HCT116 (cell line): ENCODE measurements around the gene HMCN1.
A peak's percentile ranks its signal among the peaks of the same experiment; 100 is the strongest.

Experiments used
- CTCF ChIP-seq, 3 experiments: fragments of 200-600 bp in 1 of 3; sonication (generic) in 1 of 3; IDR thresholded peaks in 2 of 3; conservative IDR thresholded peaks in 1 of 3; 2 replicates each; pipeline ENCODE4 v1.5.1; 2012 to 2017; ENCODE audit warnings: low read depth in 2 of 3, low read length in 2 of 3, antibody characterized with exemption in 1 of 3, borderline replicate concordance in 1 of 3, control low read depth in 1 of 3, mild to moderate bottlenecking in 1 of 3, mixed read lengths in 1 of 3, mixed run types in 1 of 3, moderate library complexity in 1 of 3; ENCODE audit not compliant: insufficient read depth in 1 of 3
- EGR1 ChIP-seq: IDR thresholded peaks from 2 replicates; pipeline ENCODE4 v1.6.1; 2012; ENCODE audit warnings: low read depth
- EZH2 ChIP-seq: fragments of 200-600 bp; sonication (generic); IDR thresholded peaks from 2 replicates; pipeline ENCODE4 v1.6.1; 2017; ENCODE audit warnings: antibody characterized with exemption, mixed run types
- JUND ChIP-seq: IDR thresholded peaks from 2 replicates; pipeline ENCODE4 v1.6.1; 2012
- POLR2A ChIP-seq: IDR thresholded peaks from 2 replicates; pipeline ENCODE4 v1.7.0; 2011; ENCODE audit warnings: borderline replicate concordance; ENCODE audit not compliant: insufficient read depth, insufficient read length; ENCODE audit errors: extremely low read depth
- POLR2AphosphoS5 ChIP-seq: IDR thresholded peaks from 2 replicates; pipeline ENCODE4 v1.6.1; 2011; ENCODE audit warnings: mild to moderate bottlenecking, low read depth, low read length, moderate library complexity
- RAD21 ChIP-seq: IDR thresholded peaks from 2 replicates; pipeline ENCODE4 v1.6.1; 2012; ENCODE audit warnings: low read depth, mild to moderate bottlenecking
- TCF7L2 ChIP-seq: IDR thresholded peaks from 2 replicates; pipeline ENCODE4 v1.7.0; 2011; ENCODE audit warnings: borderline replicate concordance, inconsistent platforms; ENCODE audit not compliant: insufficient read depth, insufficient read length; ENCODE audit errors: extremely low read depth
- YY1 ChIP-seq: IDR thresholded peaks from 2 replicates; pipeline ENCODE4 v1.6.1; 2011; ENCODE audit warnings: low read length, low read depth, moderate library complexity, mild to moderate bottlenecking; ENCODE audit not compliant: insufficient replicate concordance; ENCODE audit errors: extremely low read depth
- ZFX ChIP-seq: fragments of 450-650 bp; IDR thresholded peaks from 2 replicates; pipeline ENCODE4 v1.6.1; 2017
- ZNF274 ChIP-seq: fragments of 200-500 bp; sonication (Bioruptor generic); IDR thresholded peaks from 2 replicates; pipeline ENCODE4 v1.6.1; 2014; ENCODE audit warnings: mild to moderate bottlenecking, low read depth, low read length, inconsistent platforms

GRCh38 chr1:186236921-186237320 lies 502.7 kb downstream of the HMCN1 start:
- TF ChIP-seq ZFX (no peak), CTCF (IDR thresholded peaks at IDR 0.05 in 2 of 3, conservative IDR thresholded peaks at IDR 0.05 in 1 of 3; ENCODE audit: borderline replicate concordance in 1 of 3, insufficient read depth in 1 of 3, low read depth in 2 of 3, low read length in 2 of 3) (no peak), POLR2A (no peak), YY1 (no peak), EGR1 (no peak), RAD21 (no peak), JUND (peak; percentile 83), ZNF274 (no peak), POLR2AphosphoS5 (0 out of 2 replicates have a peak, but pooled peaks have one; percentile 16), EZH2 (no peak), TCF7L2 (no peak)
